DND-41 (cell line): ENCODE data around the gene NOL3.

Source experiments
- ATAC-seq: fragments of 200-7000 bp; cut with Tn5 transposase; 3 replicates; pipeline ENCODE4 v1.9.1; 2021; ENCODE audit warnings: low read depth; ENCODE audit not compliant: insufficient read depth
- DNase-seq: peaks from one replicate; pipeline ENCODE4 v3.0.0-alpha.2; 2020
- H2AFZ ChIP-seq: 2 replicates; pipeline ENCODE4 v1.6.0; 2012; ENCODE audit warnings: low read depth, low read length
- H3K27ac ChIP-seq: 2 replicates; pipeline ENCODE4 v1.5.1; 2012; ENCODE audit warnings: low read length, inconsistent platforms
- H3K27me3 ChIP-seq: fragments of 200-600 bp; sonication (generic); 2 replicates; pipeline ENCODE4 v1.6.0; 2012; ENCODE audit warnings: low read length, mild to moderate bottlenecking, inconsistent platforms; ENCODE audit not compliant: insufficient read depth, poor library complexity
- H3K36me3 ChIP-seq: 2 replicates; pipeline ENCODE4 v1.5.1; 2012; ENCODE audit warnings: low read length, inconsistent platforms; ENCODE audit not compliant: insufficient read depth
- H3K4me1 ChIP-seq: 2 replicates; pipeline ENCODE4 v1.5.1; 2012; ENCODE audit warnings: mild to moderate bottlenecking, low read length; ENCODE audit not compliant: insufficient read depth
- H3K4me2 ChIP-seq: 2 replicates; pipeline ENCODE4 v1.6.0; 2012; ENCODE audit warnings: mild to moderate bottlenecking, moderate library complexity, low read length, inconsistent platforms; ENCODE audit not compliant: insufficient read depth
- H3K4me3 ChIP-seq, 2 experiments: fragments of 200-600 bp in 1 of 2; shearing (Covaris generic) in 1 of 2; 2 replicates each; pipeline ENCODE4 v1.5.1; 2012 to 2016; ENCODE audit warnings: inconsistent platforms in 2 of 2, low read length in 2 of 2, mild to moderate bottlenecking in 2 of 2, low read depth in 1 of 2, moderate library complexity in 1 of 2
- H3K79me2 ChIP-seq: 2 replicates; pipeline ENCODE4 v1.6.0; 2012; ENCODE audit warnings: low read length, inconsistent platforms; ENCODE audit not compliant: insufficient read depth
- H3K9ac ChIP-seq: 2 replicates; pipeline ENCODE4 v1.6.0; 2012; ENCODE audit warnings: low read depth, mild to moderate bottlenecking, inconsistent platforms, low read length, moderate library complexity
- H3K9me3 ChIP-seq: 2 replicates; pipeline ENCODE4 v1.5.1; 2012; ENCODE audit warnings: low read length, moderate library complexity, mild to moderate bottlenecking, inconsistent platforms; ENCODE audit not compliant: insufficient read depth, severe bottlenecking
- H4K20me1 ChIP-seq: 2 replicates; pipeline ENCODE4 v1.6.0; 2012; ENCODE audit warnings: low read length; ENCODE audit not compliant: insufficient read depth
- CTCF ChIP-seq: IDR thresholded peaks from 2 replicates; pipeline ENCODE4 v1.5.1; 2012; ENCODE audit warnings: borderline replicate concordance, low read length, moderate library complexity, mild to moderate bottlenecking; ENCODE audit not compliant: poor library complexity, severe bottlenecking; ENCODE audit errors: extremely low read depth
- EZH2 ChIP-seq: IDR thresholded peaks from 3 replicates; pipeline ENCODE4 v1.6.1; 2012; ENCODE audit warnings: borderline replicate concordance, low read depth, mild to moderate bottlenecking, moderate library complexity, low read length, inconsistent platforms; ENCODE audit not compliant: severe bottlenecking

NOL3 gene

GRCh38 chr16:67144943-67145342 is 25.4 kb upstream of the NOL3 start:
- TF ChIP-seq CTCF (no peak), EZH2 (no peak)
- Histone ChIP-seq H3K27ac (no peak overlapping the region), H3K9me3 (no peaks in the 10 kb centered on the region), H3K27me3 (no peaks in the 10 kb centered on the region), H3K36me3 (peaks cover 88% of the 10 kb centered on the region), H2AFZ (no peak overlapping the region), H3K4me1 (no peaks in the 10 kb centered on the region), H3K4me2 (no peak overlapping the region), H3K4me3 (no peak overlapping the region), H4K20me1 (peaks cover 4% of the 10 kb centered on the region; the same call in 1 of the 2 replicates), H3K79me2 (no peaks in the 10 kb centered on the region), H3K9ac (no peak overlapping the region)
- no peak for DNase-seq
- ATAC-seq = no peak

GRCh38 chr16:67145746-67146145 is 24.6 kb upstream of the NOL3 start:
- no peak for DNase-seq
- H3K4me3 ChIP-seq = no peak overlapping the region
- no peak overlapping the region for H3K9ac ChIP-seq
- no peaks in the 10 kb centered on the region for H3K27me3 ChIP-seq
- peaks cover 4% of the 10 kb centered on the region; the same call in 1 of the 2 replicates for H4K20me1 ChIP-seq
- no peak overlapping the region for H3K27ac ChIP-seq
- no peak overlapping the region for H3K4me2 ChIP-seq
- TF ChIP-seq CTCF (no peak), EZH2 (no peak)
- ATAC-seq = no peak
- no peak overlapping the region for H2AFZ ChIP-seq
- peaks cover 80% of the 10 kb centered on the region for H3K36me3 ChIP-seq
- no peaks in the 10 kb centered on the region for H3K79me2 ChIP-seq
- H3K4me1 ChIP-seq = no peaks in the 10 kb centered on the region
- H3K9me3 ChIP-seq = no peaks in the 10 kb centered on the region

GRCh38 chr16:67146523-67147357 is 23.6 kb upstream of the NOL3 start:
- H3K27me3 ChIP-seq = no peaks in the 10 kb centered on the region
- H3K79me2 ChIP-seq = no peaks in the 10 kb centered on the region
- H3K9me3 ChIP-seq = no peaks in the 10 kb centered on the region
- no peak overlapping the region for H3K4me3 ChIP-seq
- no peak for ATAC-seq
- DNase-seq = no peak
- H3K4me2 ChIP-seq = no peak overlapping the region
- no peaks in the 10 kb centered on the region for H3K4me1 ChIP-seq
- no peak for TF ChIP-seq CTCF
- no peak for TF ChIP-seq EZH2
- no peak overlapping the region for H3K9ac ChIP-seq
- H3K36me3 ChIP-seq = peaks cover 70% of the 10 kb centered on the region
- H2AFZ ChIP-seq = no peak overlapping the region
- peaks cover 10% of the 10 kb centered on the region; the same call in 1 of the 2 replicates for H4K20me1 ChIP-seq
- H3K27ac ChIP-seq = no peak overlapping the region
